Ovary (tissue), 10 donors: Measurements from ENCODE around the gene TRMT13. TPM values are rescaled to one million over a fixed set of nuclear protein-coding genes. Genes with fewer than 3 reads are reported as not detected.

Source experiments
- DNase-seq, 5 donors: peaks; one replicate each; pipeline ENCODE4 v3.0.0-alpha.2; 2019 to 2020
- H3K27ac ChIP-seq, 2 donors: fragments of 200-600 bp; one replicate each; pipeline versions ENCODE4 v1.5.1 to v1.8.0; 2019 to 2022
- H3K27me3 ChIP-seq: fragments of 200-600 bp; one replicate; pipeline ENCODE4 v1.8.0; 2022
- H3K36me3 ChIP-seq: fragments of 200-600 bp; sonication (generic); one replicate; pipeline ENCODE4 v1.5.1; 2019
- H3K4me1 ChIP-seq: one replicate; pipeline ENCODE4 v1.8.1; 2013; ENCODE audit warnings: mild to moderate bottlenecking, moderate library complexity; ENCODE audit not compliant: insufficient read depth
- H3K4me3 ChIP-seq: fragments of 200-600 bp; sonication (generic); one replicate; pipeline ENCODE4 v1.5.1; 2017
- H3K9me3 ChIP-seq, 2 donors: fragments of 200-600 bp in 1 of 2; sonication (generic) in 1 of 2; one replicate each; pipeline versions ENCODE4 v1.5.1 to v1.8.1; 2013 to 2019; ENCODE audit warnings: mild to moderate bottlenecking in 1 of 2, moderate library complexity in 1 of 2
- EP300 ChIP-seq: sonication (generic); formaldehyde crosslinking; IDR thresholded peaks from one replicate; pipeline ENCODE4 v1.6.1; 2017; ENCODE audit warnings: antibody characterized with exemption
- POLR2A ChIP-seq: fragments of 450-650 bp; IDR thresholded peaks from one replicate; pipeline ENCODE4 v1.6.1; 2017; ENCODE audit warnings: antibody characterized with exemption, mild to moderate bottlenecking, moderate library complexity
- WGBS, 3 donors: extraction: QIAGEN DNeasy Blood & Tissue Kit in 1 of 3; methylation state at CpG; one replicate each; pipeline versions ENCODE4 v1.1.5 to v1.1.7; 2013 to 2017; 5-methylcytosine and 5-hydroxymethylcytosine counted together
- intact Hi-C, 4 donors: fragments of 100-400 bp; cut with DNase I; formaldehyde crosslinking; loops; one replicate each; pipeline versions ENCODE4 v1.11.0 to v1.15.1; 2022 to 2023
- long read RNA-seq, 3 donors: library from polyadenylated mRNA in 2 of 3; unstranded in 2 of 3; transcript quantifications; one replicate each; pipeline ENCODE4 v2.0.0 and lab custom pipeline, GENCODE V29; 2021 to 2026
- polyA plus RNA-seq, 2 donors: library from polyadenylated mRNA; stranded (reverse); fragments of 200-250 nt in 1 of 2; fragments of 350-450 nt in 1 of 2; fragmentation: Illumina TruSeq in 1 of 2; extraction: RNeasy Lipid Tissue Mini Kit (QIAGEN cat#74804) in 1 of 2; gene quantifications; one replicate each; pipeline ENCODE4 v1.2.3, GENCODE V29; 2013 to 2014
- total RNA-seq, 7 donors: library from RNA; depleted of rRNA in 2 of 7; stranded (reverse); fragments of >200 nt in 2 of 7; fragmentation: NEBNext Ultra II Directional in 3 of 7; extraction: Animal tissue kit (Norgen Biotek cat#: 25700) in 3 of 7; gene quantifications; one replicate each; pipeline versions ENCODE4 v1.1.0 to v1.2.4, GENCODE V29; 2016 to 2023
- TF ChIP-seq, protein P1 (sequence below), 3 donors: fragments of 450-650 bp in 2 of 3; fragments of 200-600 bp in 1 of 3; IDR thresholded peaks; one replicate each; pipeline versions ENCODE4 v1.5.1 to v1.8.0; 2016 to 2022; ENCODE audit warnings: antibody characterized with exemption in 3 of 3, mild to moderate bottlenecking in 1 of 3
- donor health status: DM: no; HTN: no; CAD: no; lungs with moderate emphysema.
- donor health status: DM: no; HTN: no; CAD: no.
- donor health status: Bipolar disorder and iron deficiency.
- donor health status: DM: yes; HTN: yes; CAD: no.
- donor health status: DM: no; HTN: no; CAD: no.
- donor health status: DM: yes; HTN: yes; CAD: no.

Gene TRMT13, protein sequence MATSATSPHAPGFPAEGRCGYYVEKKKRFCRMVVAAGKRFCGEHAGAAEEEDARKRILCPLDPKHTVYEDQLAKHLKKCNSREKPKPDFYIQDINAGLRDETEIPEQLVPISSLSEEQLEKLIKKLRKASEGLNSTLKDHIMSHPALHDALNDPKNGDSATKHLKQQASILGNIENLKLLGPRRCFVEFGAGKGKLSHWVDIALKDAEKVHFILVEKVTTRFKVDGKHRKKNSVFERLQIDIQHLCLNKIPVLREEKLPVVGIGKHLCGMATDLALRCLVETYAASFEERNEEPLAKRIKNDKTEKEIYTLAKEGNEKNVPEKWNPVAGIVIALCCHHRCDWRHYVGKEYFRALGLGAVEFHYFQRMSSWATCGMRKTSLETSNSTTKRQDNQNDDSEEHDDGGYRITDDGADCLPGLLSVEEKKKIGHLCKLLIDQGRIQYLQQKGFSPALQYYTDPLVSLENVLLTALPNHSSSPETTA
- 10 to 100 TPM; 10.5 to 23.3 (median 16.4) TPM for total RNA-seq
- polyA plus RNA-seq, result 10 to 100 TPM in 1 of 2 donors, 1 to 10 TPM in 1; 10.0 to 16.8 TPM
- long read RNA-seq, donor 1, partial matches to known transcripts, result 3 of 10 reads
- long read RNA-seq, donor 1, other reads (novel, unspliced or antisense), result 6 of 10 reads
- long read RNA-seq, donor 2, partial matches to known transcripts, result 0 of 1 reads
- long read RNA-seq, donor 2, other reads (novel, unspliced or antisense), result 0 of 1 reads
- long read RNA-seq, donor 3, transcript TRMT13-202 (11 exons, 3,129 nt), result major isoform, 5 of 14 reads
- long read RNA-seq, donor 3, partial matches to known transcripts, result 1 of 14 reads
- long read RNA-seq, donor 3, other reads (novel, unspliced or antisense), result 8 of 14 reads

DNA sequence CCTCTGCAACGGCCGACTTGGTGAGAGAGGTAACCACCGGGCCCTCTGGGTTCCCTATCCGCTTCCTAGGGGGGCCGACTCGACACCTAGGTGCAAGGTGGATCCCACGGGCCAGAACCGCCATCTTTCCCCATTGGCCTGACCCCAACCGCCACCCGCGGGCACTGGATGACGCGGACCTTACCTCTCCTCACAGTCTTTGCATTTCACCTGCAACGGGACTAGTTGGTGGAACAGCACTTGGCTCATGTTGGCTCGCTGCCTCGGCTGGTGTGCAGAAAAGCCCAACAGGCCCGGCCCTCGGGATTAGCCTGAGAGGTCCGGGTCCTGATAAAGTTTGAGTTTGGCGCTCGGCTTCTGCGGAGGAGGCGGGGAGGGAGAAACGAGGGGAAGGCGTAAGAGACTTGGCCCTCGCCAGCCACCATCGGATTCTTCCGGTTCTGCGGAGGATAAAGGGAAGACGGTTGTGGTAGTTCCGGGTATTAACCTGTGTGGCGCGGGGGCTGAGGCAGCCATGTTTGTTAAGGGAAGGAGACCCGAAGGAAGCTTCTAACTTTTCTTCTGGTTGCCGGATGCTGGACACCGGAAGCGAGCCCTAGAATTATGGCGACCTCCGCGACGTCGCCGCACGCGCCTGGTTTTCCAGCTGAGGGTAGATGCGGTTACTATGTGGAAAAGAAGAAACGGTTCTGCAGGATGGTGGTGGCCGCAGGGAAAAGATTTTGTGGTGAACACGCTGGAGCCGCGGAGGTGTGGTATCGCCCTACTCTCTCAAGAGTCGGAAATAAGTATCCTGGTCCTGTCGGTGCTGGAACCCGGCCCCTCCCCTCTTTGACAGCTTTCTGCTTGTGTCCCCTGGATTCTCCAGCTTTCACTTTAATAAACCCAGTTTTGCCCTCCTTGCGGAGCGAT lies at the start of gene TRMT13, which contains the start of gene SASS6:
Gene TRMT13, plus strand, starts transcription at position 598 of the 912 bp plus-strand sequence. Its CDS starts 6 bp downstream, at position 604.
Gene SASS6, minus strand, starts transcription at position 365 of the 912 bp plus-strand sequence. Its CDS starts 116 bp downstream, at position 249.
- WGBS, 3 donors, result 0% methylated on average over 57 of the region's 57 CpGs
- Histone ChIP-seq H3K27me3 (no peaks in the 10 kb centered on the region), H3K4me1 (peaks cover 3% of the 10 kb centered on the region), H3K27ac (peak within 1 kb of the TSS in 1 of 2 donors; percentile 31), H3K36me3 (no peaks in the 10 kb centered on the region), H3K9me3 (no peaks in the 10 kb centered on the region), H3K4me3 (peak within 1 kb of the TSS; percentile 87)
- peak; percentile 94 to 96 (median 95) for DNase-seq
- TF ChIP-seq, protein P1, sequence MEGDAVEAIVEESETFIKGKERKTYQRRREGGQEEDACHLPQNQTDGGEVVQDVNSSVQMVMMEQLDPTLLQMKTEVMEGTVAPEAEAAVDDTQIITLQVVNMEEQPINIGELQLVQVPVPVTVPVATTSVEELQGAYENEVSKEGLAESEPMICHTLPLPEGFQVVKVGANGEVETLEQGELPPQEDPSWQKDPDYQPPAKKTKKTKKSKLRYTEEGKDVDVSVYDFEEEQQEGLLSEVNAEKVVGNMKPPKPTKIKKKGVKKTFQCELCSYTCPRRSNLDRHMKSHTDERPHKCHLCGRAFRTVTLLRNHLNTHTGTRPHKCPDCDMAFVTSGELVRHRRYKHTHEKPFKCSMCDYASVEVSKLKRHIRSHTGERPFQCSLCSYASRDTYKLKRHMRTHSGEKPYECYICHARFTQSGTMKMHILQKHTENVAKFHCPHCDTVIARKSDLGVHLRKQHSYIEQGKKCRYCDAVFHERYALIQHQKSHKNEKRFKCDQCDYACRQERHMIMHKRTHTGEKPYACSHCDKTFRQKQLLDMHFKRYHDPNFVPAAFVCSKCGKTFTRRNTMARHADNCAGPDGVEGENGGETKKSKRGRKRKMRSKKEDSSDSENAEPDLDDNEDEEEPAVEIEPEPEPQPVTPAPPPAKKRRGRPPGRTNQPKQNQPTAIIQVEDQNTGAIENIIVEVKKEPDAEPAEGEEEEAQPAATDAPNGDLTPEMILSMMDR (IDR thresholded peaks at IDR 0.05), result peak in 2 of 3 donors; percentile 19 to 20
- no peak for TF ChIP-seq POLR2A
- intact Hi-C loops, result no loop called here

DNA sequence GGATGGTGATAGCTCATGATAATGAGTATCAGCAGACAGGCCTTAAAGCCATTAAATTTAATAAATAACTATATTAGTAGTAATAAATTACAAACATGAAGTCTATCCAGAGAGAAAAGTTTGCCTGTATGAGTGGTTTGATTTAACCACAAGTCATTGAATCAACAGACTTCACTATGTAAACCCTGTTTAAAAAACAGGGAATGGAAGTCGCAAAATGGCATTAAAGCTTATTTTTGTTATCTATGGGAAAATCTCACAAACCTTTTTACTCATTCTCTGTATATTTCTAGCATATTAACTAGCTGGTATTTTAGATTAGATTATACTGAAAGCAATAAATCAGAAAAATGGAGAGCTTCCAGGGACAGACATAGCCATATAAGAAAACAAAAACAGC lies 45.6 kb upstream of the TRMT13 start:
- TF ChIP-seq, protein P1 (IDR thresholded peaks at IDR 0.05), result no peak
- no peak for TF ChIP-seq EP300
- no peak for TF ChIP-seq POLR2A
- Histone ChIP-seq H3K27me3 (no peaks in the 10 kb centered on the region), H3K36me3 (no peaks in the 10 kb centered on the region), H3K4me3 (no peak overlapping the region), H3K27ac (no peak overlapping the region), H3K4me1 (no peaks in the 10 kb centered on the region), H3K9me3 (no peaks in the 10 kb centered on the region)
- no peak for DNase-seq
- intact Hi-C loops, result no loop called here
- 80 to 89% (median 81%) methylated on average over 1 of the region's 1 CpG for WGBS, 3 donors

DNA sequence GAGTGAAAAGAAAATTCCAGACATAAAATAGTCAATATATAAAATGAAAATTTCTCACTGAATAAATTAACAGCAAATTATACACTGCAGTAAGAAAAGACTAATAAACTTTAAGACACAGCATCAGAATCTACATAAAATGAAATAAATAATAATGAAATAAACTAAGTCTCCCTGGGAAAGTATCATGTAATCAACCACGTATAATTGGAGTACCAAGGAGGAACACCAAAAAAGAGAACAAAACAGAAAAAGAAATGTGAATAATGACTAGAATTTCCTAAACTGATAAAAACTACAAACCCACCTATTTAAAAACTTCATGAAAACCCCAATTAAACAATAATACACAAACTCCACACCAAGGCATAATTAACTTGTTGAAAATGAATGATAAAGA lies 43.9 kb upstream of the TRMT13 start:
- Histone ChIP-seq H3K4me1 (no peaks in the 10 kb centered on the region), H3K27ac (no peak overlapping the region), H3K27me3 (no peaks in the 10 kb centered on the region), H3K9me3 (no peaks in the 10 kb centered on the region), H3K4me3 (no peak overlapping the region), H3K36me3 (no peaks in the 10 kb centered on the region)
- TF ChIP-seq POLR2A, result no peak
- TF ChIP-seq, protein P1 (IDR thresholded peaks at IDR 0.05), result no peak
- no peak for TF ChIP-seq EP300
- DNase-seq, result no peak
- 88 to 95% (median 92%) methylated on average over 1 of the region's 1 CpG for WGBS, 3 donors
- intact Hi-C loops, result no loop called here

DNA sequence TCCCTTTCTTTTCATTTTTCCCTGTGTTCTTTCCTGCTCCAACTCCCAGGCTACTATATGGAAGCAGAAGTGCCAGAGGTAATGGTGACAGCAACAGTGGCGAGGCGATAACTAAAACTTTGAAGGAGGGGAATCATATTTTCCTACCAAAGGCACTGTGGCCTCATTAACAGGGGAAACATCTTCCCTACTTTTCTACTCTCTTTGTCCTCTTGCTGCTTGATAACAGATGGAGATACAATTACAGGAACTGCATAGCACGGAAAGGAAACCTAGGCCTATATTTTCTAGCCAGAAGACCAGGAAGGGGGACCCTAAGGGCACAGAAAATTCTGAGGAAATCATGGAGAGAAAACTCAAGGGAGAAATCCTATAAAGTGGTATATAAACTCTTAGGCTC lies 42.5 kb upstream of the TRMT13 start:
- Histone ChIP-seq H3K27me3 (no peaks in the 10 kb centered on the region), H3K36me3 (no peaks in the 10 kb centered on the region), H3K4me1 (no peaks in the 10 kb centered on the region), H3K4me3 (no peak overlapping the region), H3K9me3 (no peaks in the 10 kb centered on the region), H3K27ac (no peak overlapping the region)
- 92 to 96% (median 92%) methylated on average over 3 of the region's 3 CpGs for WGBS, 3 donors
- TF ChIP-seq, protein P1 (IDR thresholded peaks at IDR 0.05), result no peak
- TF ChIP-seq POLR2A, result no peak
- no peak for TF ChIP-seq EP300
- intact Hi-C loops, result no loop called here
- DNase-seq, result no peak
